Measurements from ENCODE around the gene PIEZO2. TPM values are rescaled to one million over a fixed set of nuclear protein-coding genes. Genes with fewer than 3 reads are reported as not detected.

Gene PIEZO2
- total RNA-seq, 1 experiment from 2014 or later, result 0.11 TPM

DNA sequence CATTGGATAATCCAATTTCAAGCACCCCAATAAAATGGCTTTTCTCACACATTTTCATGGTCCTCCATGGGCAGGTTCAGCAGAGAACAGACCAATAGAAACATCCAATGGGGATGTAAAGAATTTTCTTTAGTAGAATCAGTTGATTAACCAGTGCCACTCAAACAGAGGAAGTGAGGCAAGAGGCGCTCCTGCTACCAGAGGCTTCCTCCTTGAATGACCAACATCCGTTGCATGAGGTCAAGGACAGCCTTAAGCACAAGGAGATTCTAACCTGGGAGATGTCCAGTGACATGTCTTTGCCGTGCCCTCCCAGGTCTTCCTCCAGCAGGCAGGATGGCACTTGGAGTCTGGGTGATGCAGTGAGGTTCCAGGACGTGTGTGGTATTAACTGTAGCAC lies 146.6 kb downstream of the PIEZO2 start:
- intact Hi-C loops (cut with micrococcal nuclease; ENCODE audit: unreplicated experiment), result no loop called here
- TF ChIP-seq, protein P1, sequence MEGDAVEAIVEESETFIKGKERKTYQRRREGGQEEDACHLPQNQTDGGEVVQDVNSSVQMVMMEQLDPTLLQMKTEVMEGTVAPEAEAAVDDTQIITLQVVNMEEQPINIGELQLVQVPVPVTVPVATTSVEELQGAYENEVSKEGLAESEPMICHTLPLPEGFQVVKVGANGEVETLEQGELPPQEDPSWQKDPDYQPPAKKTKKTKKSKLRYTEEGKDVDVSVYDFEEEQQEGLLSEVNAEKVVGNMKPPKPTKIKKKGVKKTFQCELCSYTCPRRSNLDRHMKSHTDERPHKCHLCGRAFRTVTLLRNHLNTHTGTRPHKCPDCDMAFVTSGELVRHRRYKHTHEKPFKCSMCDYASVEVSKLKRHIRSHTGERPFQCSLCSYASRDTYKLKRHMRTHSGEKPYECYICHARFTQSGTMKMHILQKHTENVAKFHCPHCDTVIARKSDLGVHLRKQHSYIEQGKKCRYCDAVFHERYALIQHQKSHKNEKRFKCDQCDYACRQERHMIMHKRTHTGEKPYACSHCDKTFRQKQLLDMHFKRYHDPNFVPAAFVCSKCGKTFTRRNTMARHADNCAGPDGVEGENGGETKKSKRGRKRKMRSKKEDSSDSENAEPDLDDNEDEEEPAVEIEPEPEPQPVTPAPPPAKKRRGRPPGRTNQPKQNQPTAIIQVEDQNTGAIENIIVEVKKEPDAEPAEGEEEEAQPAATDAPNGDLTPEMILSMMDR (IDR thresholded peaks at IDR 0.05; ENCODE audit: insufficient read depth in 1 of 2, low read depth in 1 of 2, low read length in 1 of 2, severe bottlenecking in 1 of 2, unreplicated experiment in 1 of 2), result no peak
- peaks cover 7% of the 10 kb centered on the region for H3K9me3 Mint-ChIP-seq (ENCODE audit: unreplicated experiment)

DNA sequence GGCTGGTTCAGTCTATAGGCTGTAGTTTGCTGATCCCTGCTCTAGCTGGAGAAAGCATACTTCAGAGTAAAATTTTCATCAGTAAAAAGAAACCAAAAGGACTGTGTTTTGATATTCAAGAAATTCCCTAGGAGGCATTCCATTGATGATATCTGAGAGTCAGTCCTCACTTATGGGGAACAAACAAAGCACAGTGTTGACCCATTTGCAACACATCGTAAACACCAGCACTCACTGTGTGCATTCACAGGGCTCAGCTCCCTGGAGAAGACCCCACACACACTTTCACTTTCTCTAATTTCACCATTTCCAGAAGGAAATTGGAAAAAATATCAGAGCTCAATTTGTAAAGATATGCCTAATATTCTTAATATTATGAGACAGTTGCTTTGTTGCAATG lies 147.1 kb downstream of the PIEZO2 start:
- Histone ChIP-seq H3K4me1 (peaks cover 21% of the 10 kb centered on the region), H3K36me3 (ENCODE audit: control insufficient read depth, insufficient read depth, low read length) (no peaks in the 10 kb centered on the region), H3K27me3 (replicated peaks; ENCODE audit: control insufficient read depth, insufficient read depth, low read length) (no peaks in the 10 kb centered on the region), H3K4me3 (ENCODE audit: low read depth, low read length) (no peak overlapping the region), H3K9me3 (peaks cover 11% of the 10 kb centered on the region; the same call in 1 of the 2 replicates)
- DNase-seq, result no peak
- no peaks in the 10 kb centered on the region for H3K36me3 Mint-ChIP-seq (ENCODE audit: insufficient read depth, unreplicated experiment)
- ChIA-PET POLR2A (no interaction called here), CTCF (no interaction called here)
- BruUV-seq (replicated peaks), result no TSS peak
- no peaks in the 10 kb centered on the region for H3K27me3 Mint-ChIP-seq (ENCODE audit: insufficient read depth, unreplicated experiment)
- H3K4me3 Mint-ChIP-seq (ENCODE audit: unreplicated experiment), result no peak overlapping the region
- TF ChIP-seq, protein P1 (IDR thresholded peaks at IDR 0.05; ENCODE audit: insufficient read depth in 1 of 2, low read depth in 1 of 2, low read length in 1 of 2, severe bottlenecking in 1 of 2, unreplicated experiment in 1 of 2), result no peak
- no peak overlapping the region for H3K27ac Mint-ChIP-seq (ENCODE audit: unreplicated experiment)
- intact Hi-C loops (cut with micrococcal nuclease; ENCODE audit: unreplicated experiment), result no loop called here
- H3K9me3 Mint-ChIP-seq (ENCODE audit: unreplicated experiment), result peaks cover 11% of the 10 kb centered on the region
- peaks cover 28% of the 10 kb centered on the region for H3K4me1 Mint-ChIP-seq (ENCODE audit: low read depth, unreplicated experiment)

More for the DNA sequence above, 146.6 kb downstream of the PIEZO2 start:
- POLR2A ChIA-PET, result no interaction called here
- Histone ChIP-seq H3K4me1 (peaks cover 21% of the 10 kb centered on the region), H3K9me3 (peaks cover 7% of the 10 kb centered on the region; the same call in 1 of the 2 replicates), H3K27me3 (replicated peaks; ENCODE audit: control insufficient read depth, insufficient read depth, low read length) (no peaks in the 10 kb centered on the region), H3K4me3 (ENCODE audit: low read depth, low read length) (no peak overlapping the region), H3K36me3 (ENCODE audit: control insufficient read depth, insufficient read depth, low read length) (no peaks in the 10 kb centered on the region)
- Mint-ChIP-seq H3K4me1 (ENCODE audit: low read depth, unreplicated experiment) (peaks cover 28% of the 10 kb centered on the region), H3K4me3 (ENCODE audit: unreplicated experiment) (no peak overlapping the region), H3K36me3 (ENCODE audit: insufficient read depth, unreplicated experiment) (no peaks in the 10 kb centered on the region), H3K27ac (ENCODE audit: unreplicated experiment) (no peak overlapping the region), H3K27me3 (ENCODE audit: insufficient read depth, unreplicated experiment) (no peaks in the 10 kb centered on the region)
- DNase-seq, result no peak
- CTCF ChIA-PET, result no interaction called here
- no TSS peak for BruUV-seq (replicated peaks)

DNA sequence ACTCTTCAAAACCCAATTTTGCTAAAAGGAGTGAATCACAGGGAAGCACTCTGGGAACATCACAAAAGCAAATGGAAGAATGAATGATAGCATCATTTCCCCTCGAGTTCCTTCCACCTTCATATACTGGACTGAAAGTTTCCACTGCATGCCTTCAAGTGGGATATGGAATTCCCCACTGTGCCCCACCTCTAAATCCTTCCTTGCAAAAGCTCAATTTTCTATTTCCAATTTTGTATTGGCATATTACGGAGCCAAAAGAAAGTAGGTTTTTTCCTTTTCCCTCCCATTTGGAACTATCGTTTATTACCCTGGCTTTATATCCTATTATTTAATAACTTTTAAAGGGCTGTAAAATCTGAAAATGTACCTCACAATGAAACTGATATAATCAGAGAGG lies 149.3 kb downstream of the PIEZO2 start:
- H3K36me3 Mint-ChIP-seq (ENCODE audit: insufficient read depth, unreplicated experiment), result no peaks in the 10 kb centered on the region
- H3K4me3 Mint-ChIP-seq (ENCODE audit: unreplicated experiment), result no peak overlapping the region
- Histone ChIP-seq H3K9me3 (peaks cover 11% of the 10 kb centered on the region; the same call in 1 of the 2 replicates), H3K36me3 (ENCODE audit: control insufficient read depth, insufficient read depth, low read length) (no peaks in the 10 kb centered on the region), H3K4me1 (peaks cover 11% of the 10 kb centered on the region), H3K4me3 (ENCODE audit: low read depth, low read length) (no peak overlapping the region), H3K27me3 (replicated peaks; ENCODE audit: control insufficient read depth, insufficient read depth, low read length) (no peaks in the 10 kb centered on the region)
- no peaks in the 10 kb centered on the region for H3K27me3 Mint-ChIP-seq (ENCODE audit: insufficient read depth, unreplicated experiment)
- H3K27ac Mint-ChIP-seq (ENCODE audit: unreplicated experiment), result no peak overlapping the region
- no TSS peak for BruUV-seq (replicated peaks)
- intact Hi-C loops (cut with micrococcal nuclease; ENCODE audit: unreplicated experiment), result no loop called here
- H3K4me1 Mint-ChIP-seq (ENCODE audit: low read depth, unreplicated experiment), result peaks cover 10% of the 10 kb centered on the region
- CTCF ChIA-PET, result no interaction called here
- peaks cover 22% of the 10 kb centered on the region for H3K9me3 Mint-ChIP-seq (ENCODE audit: unreplicated experiment)
- POLR2A ChIA-PET, result no interaction called here
- DNase-seq, result no peak
- TF ChIP-seq, protein P1 (IDR thresholded peaks at IDR 0.05; ENCODE audit: insufficient read depth in 1 of 2, low read depth in 1 of 2, low read length in 1 of 2, severe bottlenecking in 1 of 2, unreplicated experiment in 1 of 2), result no peak
